GM12865 (cell line): ENCODE data around the gene DDX60.
"Not testable (repeated sequence)": the region's sequence is repeated elsewhere in the genome, so short reads cannot be mapped to it uniquely, and the experiment has no call there.

Experiments used
- DNase-seq: peaks from one replicate; pipeline ENCODE4 v3.0.0; 2010; ENCODE audit warnings: low read depth
- H3K4me3 ChIP-seq: 2 replicates; pipeline ENCODE4 v1.5.1; 2011; ENCODE audit warnings: mild to moderate bottlenecking, low read depth, low read length, control low read depth
- TF ChIP-seq, protein P1 (sequence below): IDR thresholded peaks from 2 replicates; pipeline ENCODE4 v1.5.1; 2011; ENCODE audit warnings: low read length, control low read depth, low read depth, inconsistent platforms; ENCODE audit not compliant: insufficient read depth; ENCODE audit errors: missing control alignments

The DDX60 gene

GRCh38 chr4:168248176-168248710, 70.3 kb downstream of the DDX60 start:
- DNase-seq = no peak
- TF ChIP-seq, protein P1, sequence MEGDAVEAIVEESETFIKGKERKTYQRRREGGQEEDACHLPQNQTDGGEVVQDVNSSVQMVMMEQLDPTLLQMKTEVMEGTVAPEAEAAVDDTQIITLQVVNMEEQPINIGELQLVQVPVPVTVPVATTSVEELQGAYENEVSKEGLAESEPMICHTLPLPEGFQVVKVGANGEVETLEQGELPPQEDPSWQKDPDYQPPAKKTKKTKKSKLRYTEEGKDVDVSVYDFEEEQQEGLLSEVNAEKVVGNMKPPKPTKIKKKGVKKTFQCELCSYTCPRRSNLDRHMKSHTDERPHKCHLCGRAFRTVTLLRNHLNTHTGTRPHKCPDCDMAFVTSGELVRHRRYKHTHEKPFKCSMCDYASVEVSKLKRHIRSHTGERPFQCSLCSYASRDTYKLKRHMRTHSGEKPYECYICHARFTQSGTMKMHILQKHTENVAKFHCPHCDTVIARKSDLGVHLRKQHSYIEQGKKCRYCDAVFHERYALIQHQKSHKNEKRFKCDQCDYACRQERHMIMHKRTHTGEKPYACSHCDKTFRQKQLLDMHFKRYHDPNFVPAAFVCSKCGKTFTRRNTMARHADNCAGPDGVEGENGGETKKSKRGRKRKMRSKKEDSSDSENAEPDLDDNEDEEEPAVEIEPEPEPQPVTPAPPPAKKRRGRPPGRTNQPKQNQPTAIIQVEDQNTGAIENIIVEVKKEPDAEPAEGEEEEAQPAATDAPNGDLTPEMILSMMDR = no peak
- H3K4me3 ChIP-seq = no peak overlapping the region

- H3K4me3 ChIP-seq = no peak overlapping the region
- DNase-seq = no peak
- TF ChIP-seq, protein P1 = no peak
Observed at GRCh38 chr4:168247603-168248002, 70.9 kb downstream of the DDX60 start.

DNA sequence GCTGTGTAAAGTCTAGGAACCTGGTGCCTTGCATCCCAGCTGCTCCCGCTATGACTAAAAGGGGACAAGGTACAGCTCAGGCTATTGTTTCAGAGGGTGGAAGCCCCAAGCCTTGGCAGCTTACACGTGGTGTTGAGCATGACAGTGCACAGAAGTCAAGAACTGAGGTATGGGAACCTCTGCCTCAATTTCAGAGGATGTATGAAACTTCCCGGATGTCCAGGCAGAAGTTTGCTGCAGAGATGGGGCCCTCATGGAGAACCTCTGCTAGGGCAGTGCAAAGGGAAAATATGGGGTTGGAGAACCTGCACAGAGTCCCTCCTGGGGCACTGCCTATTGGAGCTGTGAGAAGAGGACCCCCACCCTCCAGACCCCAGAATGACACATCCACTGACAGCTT, 76.6 kb downstream of the DDX60 start:
- TF ChIP-seq, protein P1 = no peak
- H3K4me3 ChIP-seq = no peak overlapping the region
- DNase-seq = no peak

GRCh38 chr4:168240821-168241220, 77.7 kb downstream of the DDX60 start:
- DNase-seq = no peak
- H3K4me3 ChIP-seq = no peak overlapping the region
- TF ChIP-seq, protein P1 = no peak

- H3K4me3 ChIP-seq = no peak overlapping the region
- no peak for DNase-seq
Observed at GRCh38 chr4:168221301-168221700, 97.3 kb downstream of the DDX60 start.

GRCh38 chr4:168220893-168221292, 97.7 kb downstream of the DDX60 start:
- DNase-seq = no peak
- TF ChIP-seq, protein P1 = no peak
- H3K4me3 ChIP-seq = no peak overlapping the region

More at GRCh38 chr4:168221301-168221700, 97.3 kb downstream of the DDX60 start:
- TF ChIP-seq, protein P1 = no peak

- TF ChIP-seq, protein P1 = no peak
- no peak overlapping the region for H3K4me3 ChIP-seq
- no peak for DNase-seq
Observed at GRCh38 chr4:168218645-168219044, 99.9 kb downstream of the DDX60 start.

DNA sequence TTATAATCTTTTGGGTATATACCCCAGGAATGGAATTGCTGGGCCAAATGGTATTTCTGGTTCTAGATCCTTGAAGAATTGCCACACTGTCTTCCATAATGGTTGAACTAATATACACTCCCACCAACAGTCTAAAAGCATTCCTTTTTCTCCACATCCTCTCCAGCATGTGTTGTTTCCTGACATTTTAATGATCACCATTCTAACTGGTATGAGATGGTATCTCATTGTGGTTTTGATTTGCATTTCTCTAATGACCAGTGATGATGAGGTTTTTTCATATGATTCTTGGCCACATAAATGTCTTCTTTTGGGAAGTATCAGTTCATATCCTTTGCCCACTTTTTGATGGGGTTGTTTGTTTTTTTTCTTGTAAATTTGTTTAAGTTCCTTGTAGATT, 105.0 kb downstream of the DDX60 start:
- DNase-seq, H3K4me3 ChIP-seq: not testable (repeated sequence)
